Esophagus muscularis mucosa (tissue), 4 donors: ENCODE results near the gene HK2.

Source experiments
- EP300 ChIP-seq: sonication (generic); formaldehyde crosslinking; IDR thresholded peaks from one replicate; pipeline ENCODE4 v1.6.1; 2017; ENCODE audit warnings: antibody characterized with exemption
- POLR2AphosphoS5 ChIP-seq, 2 donors: sonication (generic); formaldehyde crosslinking; IDR thresholded peaks; one replicate each; pipeline ENCODE4 v1.6.1; 2017; ENCODE audit warnings: antibody characterized with exemption in 2 of 2
- TF ChIP-seq, protein P1 (sequence below), 3 experiments: fragments of 200-600 bp in 2 of 3; fragments of 450-650 bp in 1 of 3; sonication (generic) in 2 of 3; IDR thresholded peaks; one replicate each; pipeline ENCODE4 v1.5.1; 2017 to 2019; ENCODE audit warnings: antibody characterized with exemption in 3 of 3, mild to moderate bottlenecking in 2 of 3, moderate library complexity in 1 of 3

DNA sequence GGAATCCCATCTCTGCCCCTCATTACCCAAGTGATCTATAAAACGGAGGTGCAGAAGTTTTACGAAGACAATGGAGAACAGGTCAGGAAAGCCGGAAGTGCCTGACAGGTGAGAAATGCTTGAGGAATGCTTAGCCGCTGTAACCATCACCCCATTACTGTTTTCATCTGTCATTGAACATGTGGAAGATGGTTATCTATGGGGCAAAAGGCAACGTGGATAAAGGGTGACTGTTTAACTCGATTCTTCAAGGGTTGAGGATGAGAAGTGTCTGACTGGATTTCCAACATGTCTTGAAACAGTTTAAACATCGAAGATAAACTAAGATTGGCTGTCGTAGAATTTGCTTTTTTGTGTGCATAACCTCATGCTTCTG is 17.3 kb downstream of the HK2 start:
- no peak for TF ChIP-seq POLR2AphosphoS5 (IDR thresholded peaks at IDR 0.05)
- TF ChIP-seq, protein P1, sequence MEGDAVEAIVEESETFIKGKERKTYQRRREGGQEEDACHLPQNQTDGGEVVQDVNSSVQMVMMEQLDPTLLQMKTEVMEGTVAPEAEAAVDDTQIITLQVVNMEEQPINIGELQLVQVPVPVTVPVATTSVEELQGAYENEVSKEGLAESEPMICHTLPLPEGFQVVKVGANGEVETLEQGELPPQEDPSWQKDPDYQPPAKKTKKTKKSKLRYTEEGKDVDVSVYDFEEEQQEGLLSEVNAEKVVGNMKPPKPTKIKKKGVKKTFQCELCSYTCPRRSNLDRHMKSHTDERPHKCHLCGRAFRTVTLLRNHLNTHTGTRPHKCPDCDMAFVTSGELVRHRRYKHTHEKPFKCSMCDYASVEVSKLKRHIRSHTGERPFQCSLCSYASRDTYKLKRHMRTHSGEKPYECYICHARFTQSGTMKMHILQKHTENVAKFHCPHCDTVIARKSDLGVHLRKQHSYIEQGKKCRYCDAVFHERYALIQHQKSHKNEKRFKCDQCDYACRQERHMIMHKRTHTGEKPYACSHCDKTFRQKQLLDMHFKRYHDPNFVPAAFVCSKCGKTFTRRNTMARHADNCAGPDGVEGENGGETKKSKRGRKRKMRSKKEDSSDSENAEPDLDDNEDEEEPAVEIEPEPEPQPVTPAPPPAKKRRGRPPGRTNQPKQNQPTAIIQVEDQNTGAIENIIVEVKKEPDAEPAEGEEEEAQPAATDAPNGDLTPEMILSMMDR (IDR thresholded peaks at IDR 0.05) = no peak
- TF ChIP-seq EP300 = no peak
